NAMALWA (cell line): ENCODE data around the gene COG8.

ENCODE experiments used
- DNase-seq: peaks from one replicate; pipeline ENCODE4 v3.0.0-alpha.2; 2015; ENCODE audit warnings: low spot score

Gene COG8

GRCh38 chr16:69286941-69287713, 52.2 kb downstream of the COG8 start:
- DNase-seq = peak; percentile 82

GRCh38 chr16:69285240-69285639, 54.1 kb downstream of the COG8 start:
- no peak for DNase-seq

GRCh38 chr16:69283851-69284250, 55.5 kb downstream of the COG8 start:
- DNase-seq = no peak

- DNase-seq = no peak
These were observed 62.0 kb downstream of the COG8 start for GRCh38 chr16:69277413-69277812.
